Body of pancreas (tissue), 4 donors: ENCODE data around the gene SYNGR1. TPM values are rescaled to one million over a fixed set of nuclear protein-coding genes. Genes with fewer than 3 reads are reported as not detected.

Source experiments
- ATAC-seq: fragments of 150-250 bp; one replicate; pipeline ENCODE4 v1.9.1; 2016
- DNase-seq, 4 donors: peaks; one replicate each; pipeline ENCODE4 v3.0.0-alpha.2; 2019
- H3K27ac ChIP-seq, 4 donors: fragments of 200-600 bp; sonication (generic); 1 replicate in 3 of 4; 2 replicates in 1 of 4; pipeline versions ENCODE4 v1.5.1 to v1.6.1; 2016 to 2019; ENCODE audit warnings: mild to moderate bottlenecking in 1 of 4, mixed read lengths in 1 of 4, moderate library complexity in 1 of 4
- H3K27me3 ChIP-seq, 2 donors: fragments of 200-600 bp; sonication (generic); one replicate each; pipeline ENCODE4 v1.6.0; 2016; ENCODE audit warnings: mild to moderate bottlenecking in 1 of 2
- H3K36me3 ChIP-seq, 2 donors: fragments of 200-600 bp; sonication (generic); replicated peaks in 1 of 2; 2 replicates each; pipeline ENCODE4 v1.5.1; 2016; ENCODE audit warnings: low read depth in 2 of 2; ENCODE audit not compliant: insufficient read depth in 1 of 2
- H3K4me1 ChIP-seq: fragments of 200-600 bp; sonication (generic); one replicate; pipeline ENCODE4 v1.6.0; 2016
- H3K4me3 ChIP-seq, 2 donors: fragments of 200-600 bp; sonication (generic); 1 replicate in 1 of 2; 2 replicates in 1 of 2; pipeline ENCODE4 v1.5.1; 2016 to 2019
- H3K9me3 ChIP-seq, 3 donors: fragments of 200-600 bp; sonication (generic); 1 replicate in 2 of 3; 2 replicates in 1 of 3; pipeline ENCODE4 v1.5.1; 2016
- CTCF ChIP-seq, 7 experiments: fragments of 450-650 bp in 4 of 7; fragments of 200-600 bp in 3 of 7; sonication (generic) in 3 of 7; IDR thresholded peaks; one replicate each; pipeline ENCODE4 v1.5.1; 2016 to 2019; ENCODE audit warnings: antibody characterized with exemption in 7 of 7
- POLR2A ChIP-seq, 3 donors: fragments of 450-650 bp; IDR thresholded peaks; one replicate each; pipeline ENCODE4 v1.6.1; 2016; ENCODE audit warnings: antibody characterized with exemption in 3 of 3, mild to moderate bottlenecking in 2 of 3
- WGBS, 2 donors: methylation state at CpG; one replicate each; pipeline ENCODE4 v1.1.5; 2017; 5-methylcytosine and 5-hydroxymethylcytosine counted together
- intact Hi-C: fragments of 100-400 bp; cut with DNase I; formaldehyde crosslinking; loops from one replicate; pipeline ENCODE4 v1.15.1; 2023
- small RNA-seq: library from RNA; depleted of rRNA; stranded (forward); fragments of <200 nt; gene quantifications from one replicate; pipeline ENCODE3, GENCODE V24; 2016
- total RNA-seq, 2 donors: library from RNA; depleted of rRNA; stranded (reverse); fragments of >200 nt; gene quantifications; one replicate each; pipeline ENCODE4 v1.1.0, GENCODE V29; 2016

SYNGR1 gene
- total RNA-seq, 2 donors from 2014 or later, result 15.2 to 35.0 TPM

- TF ChIP-seq CTCF (IDR thresholded peaks at IDR 0.05), result no peak
- TF ChIP-seq POLR2A (IDR thresholded peaks at IDR 0.05), result no peak
- H3K27me3 ChIP-seq, result no peaks in the 10 kb centered on the region
- intact Hi-C loops, result no loop called here
- 83 to 84% methylated on average over 6 of the region's 6 CpGs for WGBS, 2 donors
- peaks cover 2 to 7% of the 10 kb centered on the region in 2 donors for H3K36me3 ChIP-seq
- no peak overlapping the region for H3K4me3 ChIP-seq
- no peaks in the 10 kb centered on the region for H3K9me3 ChIP-seq
- no peak for ATAC-seq
- DNase-seq, result no peak
- H3K4me1 ChIP-seq, result peaks cover 9% of the 10 kb centered on the region
- H3K27ac ChIP-seq, result no peak overlapping the region
Measured at GRCh38 chr22:39434721-39435120, 84.9 kb downstream of the SYNGR1 start.

Small RNAs within 50 kb of the gene (small RNA-seq; reads per million reads assigned to genes)
- gene SNORD43 (not detected), gene SNORD83A (10,325 reads per million, percentile 100 among the genes with 10 or more reads in this experiment), gene SNORD83B (not detected)

Other genes starting within 250 kb of the SYNGR1 start
- 10 to 100 TPM; 38.1 to 41.2 TPM for gene CBX7, start 197.3 kb upstream of the SYNGR1 start, total RNA-seq
- 10 to 100 TPM in 1 of 2 donors, 1 to 10 TPM in 1; 7.0 to 15.8 TPM for gene PDGFB, start 105.0 kb upstream of the SYNGR1 start, total RNA-seq
- gene RPL3, start 30.4 kb upstream of the SYNGR1 start, total RNA-seq, result 1,000 to 10,000 TPM; 1,625 to 1,893 TPM
- 10 to 100 TPM; 14.0 to 17.8 TPM for gene TAB1, start 49.8 kb downstream of the SYNGR1 start, total RNA-seq
- gene MGAT3, start 107.0 kb downstream of the SYNGR1 start, total RNA-seq, result 1 to 10 TPM in 1 of 2 donors, under 1 TPM in 1; 0.99 to 2.9 TPM
- gene MIEF1, start 152.3 kb downstream of the SYNGR1 start, total RNA-seq, result 10 to 100 TPM in 1 of 2 donors, 1 to 10 TPM in 1; 9.1 to 14.8 TPM
- 100 to 1,000 TPM; 262 to 356 TPM for gene ATF4, start 170.6 kb downstream of the SYNGR1 start, total RNA-seq
- 100 to 1,000 TPM in 1 of 2 donors, 10 to 100 TPM in 1; 87.2 to 141 TPM for gene RPS19BP1, start 182.8 kb downstream of the SYNGR1 start, total RNA-seq
- under 1 TPM; 0.33 to 0.52 TPM for gene CACNA1I, start 220.8 kb downstream of the SYNGR1 start, total RNA-seq